GM12878 (cell line): ENCODE data around the gene PSAT1. TPM values are rescaled to one million over a fixed set of nuclear protein-coding genes. Genes with fewer than 3 reads are reported as not detected.

ENCODE experiments used
- ATAC-seq: fragments of 200-7000 bp; cut with Tn5 transposase; 3 replicates; pipeline ENCODE4 v1.9.1; 2020; ENCODE audit warnings: mild to moderate bottlenecking, moderate library complexity
- BruUV-seq: library from RNA; stranded (reverse); fragments of 400-500 nt; replicated peaks from 2 replicates; lab custom pipeline; 2021; lab: Mats Ljungman, UMichigan
- CTCF ChIA-PET: fragments of 300-600 bp; sonication (Branson Sonifier 250); formaldehyde crosslinking; extraction: SDS; loops from one replicate; lab custom pipeline; 2021; ENCODE audit warnings: inconsistent platforms; lab: Yijun Ruan, JAX
- POLR2A ChIA-PET: fragments of 350-600 bp; formaldehyde crosslinking; extraction: SDS; loops from one replicate; lab custom pipeline; 2021; ENCODE audit warnings: inconsistent platforms; lab: Charles Lee
- RAD21 ChIA-PET: fragments of 300-600 bp; sonication (Branson Sonifier 250); formaldehyde crosslinking; loops from one replicate; lab custom pipeline; 2023; ENCODE audit warnings: antibody characterized with exemption; ENCODE audit not compliant: unreplicated experiment; lab: Charles Lee
- SMC1A ChIA-PET: fragments of 300-600 bp; sonication (Branson Sonifier 250); formaldehyde crosslinking; loops from one replicate; lab custom pipeline; 2023; ENCODE audit not compliant: unreplicated experiment, uncharacterized antibody; lab: Charles Lee
- DNase-seq: peaks from one replicate; pipeline ENCODE4 v3.0.0-alpha.2; 2011; ENCODE audit warnings: low read depth, low spot score
- FAIRE-seq: peaks from 3 replicates; lab custom pipeline; 2011; peaks lifted over from hg19 to GRCh38; lab: Jason Lieb, UNC
- H2AFZ ChIP-seq: 2 replicates; pipeline ENCODE4 v1.6.0; 2011; ENCODE audit warnings: low read depth, low read length, control low read depth; ENCODE audit not compliant: control insufficient read depth
- H3K27ac ChIP-seq: 2 replicates; pipeline ENCODE4 v1.5.1; 2011; ENCODE audit warnings: control low read depth; ENCODE audit not compliant: control insufficient read depth, insufficient read depth
- H3K27me3 ChIP-seq, 2 experiments: replicated peaks in 1 of 2; 2 replicates each; pipeline versions ENCODE4 v1.6.0 to v1.6.1; 2011; ENCODE audit warnings: low read length in 1 of 2; ENCODE audit not compliant: control insufficient read depth in 2 of 2, insufficient read depth in 2 of 2
- H3K36me3 ChIP-seq, 2 experiments: 2 replicates each; pipeline ENCODE4 v1.5.1; 2011; ENCODE audit warnings: low read length in 1 of 2; ENCODE audit not compliant: control insufficient read depth in 2 of 2, insufficient read depth in 2 of 2
- H3K4me1 ChIP-seq: 2 replicates; pipeline ENCODE4 v1.6.1; 2011; ENCODE audit warnings: mild to moderate bottlenecking, low read length, moderate library complexity, mixed read lengths; ENCODE audit not compliant: control insufficient read depth, insufficient read depth
- H3K4me2 ChIP-seq: 2 replicates; pipeline ENCODE4 v1.6.0; 2011; ENCODE audit warnings: control low read depth; ENCODE audit not compliant: control insufficient read depth, insufficient read depth
- H3K4me3 ChIP-seq: fragments of 200-600 bp; sonication (generic); 2 replicates; pipeline ENCODE4 v1.5.1; 2016
- H3K79me2 ChIP-seq: 2 replicates; pipeline ENCODE4 v1.6.0; 2011; ENCODE audit warnings: low read length; ENCODE audit not compliant: control insufficient read depth, insufficient read depth
- H3K9ac ChIP-seq: 2 replicates; pipeline ENCODE4 v1.8.0; 2011; ENCODE audit warnings: low read length, control low read depth, mixed read lengths; ENCODE audit not compliant: control insufficient read depth, insufficient read depth
- H3K9me3 ChIP-seq: replicated peaks from 3 replicates; pipeline ENCODE4 v1.5.1; 2011; ENCODE audit warnings: mild to moderate bottlenecking, low read length; ENCODE audit not compliant: control insufficient read depth, insufficient read depth
- H4K20me1 ChIP-seq: 2 replicates; pipeline ENCODE4 v1.6.0; 2011; ENCODE audit not compliant: control insufficient read depth, insufficient read depth
- ASH2L ChIP-seq: fragments of 300-600, 200-600 bp; sonication (generic); IDR thresholded peaks from 2 replicates; pipeline ENCODE4 v1.6.1; 2017; ENCODE audit warnings: low read depth, mild to moderate bottlenecking, borderline replicate concordance
- PRDM15 ChIP-seq: fragments of 450-650 bp; formaldehyde crosslinking; IDR thresholded peaks from 2 replicates; pipeline ENCODE4 v1.4.0; 2020; ENCODE audit warnings: mild to moderate bottlenecking, moderate library complexity
- STAT3 ChIP-seq: IDR thresholded peaks from 2 replicates; pipeline ENCODE4 v1.6.1; 2011; ENCODE audit warnings: low read depth, low read length, improper control_type of control experiment
- SUPT20H ChIP-seq: IDR thresholded peaks from 2 replicates; pipeline ENCODE4 v1.6.1; 2011; ENCODE audit warnings: low read depth, mild to moderate bottlenecking, low read length, moderate library complexity, borderline replicate concordance; ENCODE audit not compliant: control insufficient read depth
- TAF1 ChIP-seq: IDR thresholded peaks from 2 replicates; pipeline ENCODE4 v1.6.1; 2011; ENCODE audit warnings: mild to moderate bottlenecking, low read depth, low read length, borderline replicate concordance
- TBL1XR1 ChIP-seq: IDR thresholded peaks from 2 replicates; pipeline ENCODE4 v1.6.1; 2012; ENCODE audit warnings: low read depth, low read length, improper control_type of control experiment
- WRNIP1 ChIP-seq: IDR thresholded peaks from 2 replicates; pipeline ENCODE4 v1.6.1; 2011; ENCODE audit warnings: low read depth, low read length, improper control_type of control experiment, borderline replicate concordance
- ZBTB33 ChIP-seq: fragments of 450-650 bp; IDR thresholded peaks from 2 replicates; pipeline ENCODE4 v1.6.1; 2017; ENCODE audit warnings: mild to moderate bottlenecking
- ZNF217 ChIP-seq: fragments of 450-650 bp; IDR thresholded peaks from 2 replicates; pipeline ENCODE4 v1.6.1; 2017; ENCODE audit warnings: antibody characterized with exemption, mild to moderate bottlenecking
- in situ Hi-C: fragments of 300-500 bp; cut with MboI; formaldehyde crosslinking; loops from 9 replicates; pipeline ENCODE4 v1.14.3; 2018; ENCODE audit warnings: mixed read lengths
- intact Hi-C: fragments of 100-400 bp; cut with micrococcal nuclease; formaldehyde crosslinking; loops from one replicate; pipeline ENCODE4 v1.14.2; 2022; ENCODE audit not compliant: unreplicated experiment
- polyA plus RNA-seq, 11 experiments: library from polyadenylated mRNA; depleted of rRNA in 4 of 11; unstranded in 6 of 11; stranded (reverse) in 5 of 11; fragments of >200 nt; fragmentation: Nextera tagmentation in 4 of 11; fragmentation: Illumina TruSeq in 1 of 11; extraction: Ambion mirVana in 4 of 11; extraction: Trizol in 1 of 11; gene quantifications; 1 replicate in 1 of 11; 2 replicates in 10 of 11; pipeline versions ENCODE4 v1.2.1 to v1.2.3, GENCODE V29; 2011 to 2016; ENCODE audit warnings: inconsistent platforms in 2 of 11, missing spikeins in 2 of 11, low read depth in 1 of 11
- total RNA-seq, 4 experiments: library from RNA; depleted of rRNA in 3 of 4; stranded (reverse); fragments of >200 nt in 3 of 4; fragmentation: Illumina TruSeq in 1 of 4; extraction: Trizol in 1 of 4; gene quantifications; 2 replicates each; pipeline versions ENCODE4 v1.2.1 to v1.2.3, GENCODE V29; 2013 to 2021
- TF ChIP-seq, protein P1 (sequence below): fragments of 450-650 bp; IDR thresholded peaks from 2 replicates; pipeline ENCODE4 v1.6.1; 2017; ENCODE audit warnings: mild to moderate bottlenecking, low read depth, inconsistent platforms; ENCODE audit not compliant: poor library complexity, severe bottlenecking
- TF ChIP-seq, protein P2 (sequence below): IDR thresholded peaks from 2 replicates; pipeline ENCODE4 v1.6.1; 2011; ENCODE audit warnings: borderline replicate concordance, low read depth, mild to moderate bottlenecking, moderate library complexity, mixed read lengths, low read length; ENCODE audit not compliant: insufficient read depth; ENCODE audit errors: extremely low read length

Gene PSAT1
- total and polyA plus RNA-seq, 10 of the 15 experiments (the other 5 are each of a cell fraction or from before 2014, with no cell fraction given): 35.1 to 126 (median 51.9) TPM

DNA sequence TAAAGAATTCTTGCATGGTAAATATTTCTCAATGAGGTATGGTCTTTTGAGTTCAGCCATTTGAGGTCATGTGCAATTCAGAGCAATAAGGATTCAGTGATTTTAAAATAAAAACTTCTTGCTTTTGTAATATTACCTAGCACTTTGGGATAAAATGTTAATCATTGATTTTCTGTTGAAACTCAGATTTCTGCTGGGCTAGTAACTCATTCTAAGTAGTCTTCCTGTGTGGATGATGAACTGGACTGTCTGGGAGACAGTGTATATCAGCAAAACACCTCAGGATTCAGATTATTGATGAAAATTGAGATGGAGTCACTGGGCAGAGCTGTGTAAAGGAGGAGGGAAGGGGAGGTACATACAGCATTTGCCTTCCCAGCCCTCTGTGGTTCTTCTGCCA is 10.8 kb upstream of the PSAT1 start:
- in situ Hi-C loops: no loop called here
- Histone ChIP-seq H3K9me3 (no peaks in the 10 kb centered on the region), H3K27me3 (no peaks in the 10 kb centered on the region), H3K9ac (no peak overlapping the region), H4K20me1 (no peaks in the 10 kb centered on the region), H3K36me3 (no peaks in the 10 kb centered on the region), H3K4me2 (no peak overlapping the region), H3K4me3 (no peak overlapping the region), H3K79me2 (no peaks in the 10 kb centered on the region), H2AFZ (no peak overlapping the region), H3K27ac (no peak overlapping the region), H3K4me1 (no peaks in the 10 kb centered on the region)
- intact Hi-C loops: no loop called here
- no peak for DNase-seq
- ATAC-seq: no peak
- CTCF ChIA-PET: no interaction called here
- no peak for TF ChIP-seq TAF1
- TF ChIP-seq, protein P1, sequence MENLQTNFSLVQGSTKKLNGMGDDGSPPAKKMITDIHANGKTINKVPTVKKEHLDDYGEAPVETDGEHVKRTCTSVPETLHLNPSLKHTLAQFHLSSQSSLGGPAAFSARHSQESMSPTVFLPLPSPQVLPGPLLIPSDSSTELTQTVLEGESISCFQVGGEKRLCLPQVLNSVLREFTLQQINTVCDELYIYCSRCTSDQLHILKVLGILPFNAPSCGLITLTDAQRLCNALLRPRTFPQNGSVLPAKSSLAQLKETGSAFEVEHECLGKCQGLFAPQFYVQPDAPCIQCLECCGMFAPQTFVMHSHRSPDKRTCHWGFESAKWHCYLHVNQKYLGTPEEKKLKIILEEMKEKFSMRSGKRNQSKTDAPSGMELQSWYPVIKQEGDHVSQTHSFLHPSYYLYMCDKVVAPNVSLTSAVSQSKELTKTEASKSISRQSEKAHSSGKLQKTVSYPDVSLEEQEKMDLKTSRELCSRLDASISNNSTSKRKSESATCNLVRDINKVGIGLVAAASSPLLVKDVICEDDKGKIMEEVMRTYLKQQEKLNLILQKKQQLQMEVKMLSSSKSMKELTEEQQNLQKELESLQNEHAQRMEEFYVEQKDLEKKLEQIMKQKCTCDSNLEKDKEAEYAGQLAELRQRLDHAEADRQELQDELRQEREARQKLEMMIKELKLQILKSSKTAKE: no peak
- no peak for TF ChIP-seq ZBTB33
- TF ChIP-seq STAT3: no peak
- TF ChIP-seq TBL1XR1: no peak
- no peak for TF ChIP-seq ZNF217
- no peak for TF ChIP-seq WRNIP1
- TF ChIP-seq, protein P2, sequence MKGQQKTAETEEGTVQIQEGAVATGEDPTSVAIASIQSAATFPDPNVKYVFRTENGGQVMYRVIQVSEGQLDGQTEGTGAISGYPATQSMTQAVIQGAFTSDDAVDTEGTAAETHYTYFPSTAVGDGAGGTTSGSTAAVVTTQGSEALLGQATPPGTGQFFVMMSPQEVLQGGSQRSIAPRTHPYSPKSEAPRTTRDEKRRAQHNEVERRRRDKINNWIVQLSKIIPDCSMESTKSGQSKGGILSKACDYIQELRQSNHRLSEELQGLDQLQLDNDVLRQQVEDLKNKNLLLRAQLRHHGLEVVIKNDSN: no peak
- no peak for TF ChIP-seq SUPT20H
- no peak for TF ChIP-seq PRDM15
- no peak for TF ChIP-seq ASH2L
- RAD21 ChIA-PET: no interaction called here
- no peak for FAIRE-seq
- SMC1A ChIA-PET: interaction anchor here (0.6 to 1.4 kb wide), 2 partner anchors 14 to 25 kb away, joined by 3 to 4 read pairs; no protein-coding TSS in a partner anchor
- no TSS peak for BruUV-seq
- POLR2A ChIA-PET: no interaction called here
